ENCODE measurements around the gene GFER. TPM values are rescaled to one million over a fixed set of nuclear protein-coding genes. Genes with fewer than 3 reads are reported as not detected.
"Not testable (repeated sequence)": the region's sequence is repeated elsewhere in the genome, so short reads cannot be mapped to it uniquely, and the experiment has no call there.

GFER gene
- total RNA-seq = 10 to 100 TPM in 2 of 4 donors, 1 to 10 TPM in 2; 5.6 to 30.4 (median 13.6) TPM

DNA sequence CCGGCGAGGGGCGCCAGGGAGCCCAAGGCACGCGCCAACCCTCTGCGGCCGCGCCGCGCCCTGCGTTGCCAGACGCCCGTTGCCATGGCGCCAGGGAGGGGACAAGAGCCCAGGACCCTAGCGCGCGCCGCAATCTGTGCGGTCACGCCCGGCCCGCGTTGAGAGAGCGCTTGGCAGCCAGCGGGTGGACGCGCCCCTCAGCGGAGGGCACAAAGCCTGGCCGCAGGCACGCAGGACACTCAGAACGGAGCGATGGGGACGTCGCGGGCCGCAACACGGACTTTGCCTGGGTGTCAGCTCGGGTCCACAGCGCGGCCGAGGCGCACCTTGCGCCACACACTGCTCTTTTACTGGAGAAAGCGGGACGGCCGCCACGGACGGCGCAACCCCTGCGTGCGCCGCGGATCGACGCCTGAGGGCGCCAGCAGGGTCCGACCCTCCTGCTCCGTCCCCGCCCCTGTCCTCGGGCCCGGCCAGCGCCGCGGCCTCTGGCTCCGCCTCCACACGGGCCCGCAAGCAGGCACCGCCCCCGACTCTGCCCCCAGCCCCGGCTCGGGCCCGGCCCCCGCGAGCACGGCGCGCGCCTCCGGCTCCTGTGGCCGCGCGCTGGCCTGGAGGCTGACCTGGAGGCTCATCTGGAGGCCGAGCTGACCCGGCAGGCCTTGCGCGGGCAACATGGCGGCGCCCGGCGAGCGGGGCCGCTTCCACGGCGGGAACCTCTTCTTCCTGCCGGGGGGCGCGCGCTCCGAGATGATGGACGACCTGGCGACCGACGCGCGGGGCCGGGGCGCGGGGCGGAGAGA is at the start of gene GFER:
GFER (plus strand) TSS at position 650 of the 803 bp plus-strand sequence; CDS start at position 676, 26 bp downstream.
- H3K27me3 ChIP-seq = peaks cover 0 to 65% (median 13%) of the 10 kb centered on the region in 4 donors
- H3K36me3 ChIP-seq = peaks cover under 1 to 21% (median 3%) of the 10 kb centered on the region in 3 donors
- H3K9me3 ChIP-seq = no peaks in the 10 kb centered on the region
- intact Hi-C loops (cut with DNase I) = no loop called here
- DNase-seq = no peak
- H3K4me3 ChIP-seq = peak within 1 kb of the TSS; percentile 66 to 86 (median 84)
- 3% methylated on average over 15 of the region's 109 CpGs; no CpG with 5 or more reads in 1 of the 2 donors for WGBS, 2 donors
- H3K27ac ChIP-seq = peak within 1 kb of the TSS; percentile 64 to 87 (median 76)
- TF ChIP-seq CTCF (IDR thresholded peaks at IDR 0.05) = peak in 1 of 6 experiments; percentile 9
- TF ChIP-seq POLR2A (IDR thresholded peaks at IDR 0.05) = peak in 2 of 4 donors; percentile 54 to 75
- H3K4me1 ChIP-seq = peaks cover 34 to 78% (median 38%) of the 10 kb centered on the region in 3 donors

DNA sequence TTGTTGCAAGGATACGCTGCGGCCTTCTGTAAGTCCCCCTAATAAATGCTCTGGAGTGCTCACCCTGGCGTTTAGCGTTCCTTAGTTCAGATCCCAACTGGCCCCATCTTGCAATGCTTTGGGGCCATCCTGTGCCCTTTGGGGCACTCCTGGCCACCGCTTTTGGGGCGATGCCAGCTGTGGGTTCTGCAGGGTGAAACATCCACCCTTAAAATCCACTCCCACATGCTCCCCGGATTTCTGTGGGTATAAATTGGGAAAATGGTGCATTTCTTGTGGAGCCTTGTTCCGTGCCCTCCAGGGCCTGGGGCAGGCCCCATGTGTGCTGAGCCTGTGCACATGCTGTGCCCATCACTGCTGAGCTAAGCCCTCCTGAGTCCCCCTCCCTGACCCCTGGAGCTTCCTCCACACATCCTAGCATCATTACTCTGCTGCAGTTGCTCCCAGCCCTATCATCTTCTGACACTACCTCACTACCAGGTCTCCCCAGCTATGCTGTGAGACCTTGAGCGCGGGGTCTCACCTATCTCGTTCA is 47.0 kb upstream of the GFER start:
- Histone ChIP-seq H3K4me1 (peaks cover 13 to 36% (median 17%) of the 10 kb centered on the region in 3 donors), H3K27ac (no peak overlapping the region), H3K27me3 (peaks cover 0 to 7% (median 0%) of the 10 kb centered on the region in 4 donors), H3K9me3 (no peaks in the 10 kb centered on the region), H3K36me3 (peaks cover 29 to 49% (median 29%) of the 10 kb centered on the region in 3 donors), H3K4me3 (no peak overlapping the region)
- no peak for DNase-seq
- WGBS, 2 donors = 88 to 90% methylated on average over 9 to 11 of the region's 11 CpGs
- no peak for TF ChIP-seq POLR2A (IDR thresholded peaks at IDR 0.05)
- TF ChIP-seq CTCF (IDR thresholded peaks at IDR 0.05) = no peak
- intact Hi-C loops (cut with DNase I) = no loop called here

DNA sequence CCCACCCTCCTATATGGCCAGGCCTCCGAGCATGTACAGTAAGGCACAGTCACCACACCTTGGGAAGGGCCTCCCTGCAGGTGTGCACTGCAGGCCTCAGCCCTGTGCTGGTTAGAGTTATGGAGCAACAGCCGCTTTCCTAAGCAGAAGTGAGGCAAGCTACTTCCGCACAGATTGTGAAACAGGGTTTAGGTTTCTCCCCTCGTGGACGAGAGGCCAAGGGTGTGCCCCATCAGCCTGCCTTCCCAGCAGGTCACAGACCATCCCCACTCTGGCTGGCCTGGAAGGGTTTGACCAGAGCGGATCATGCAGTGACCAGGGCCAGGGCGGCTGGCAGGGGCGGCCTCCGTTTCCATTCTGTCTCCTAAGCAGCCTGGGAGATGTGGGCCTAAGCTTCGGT is 45.7 kb upstream of the GFER start:
- Histone ChIP-seq H3K4me1 (peaks cover 18 to 40% (median 20%) of the 10 kb centered on the region in 3 donors), H3K36me3 (peaks cover 29 to 49% (median 29%) of the 10 kb centered on the region in 3 donors), H3K27ac (peak overlapping the region in 1 of 4 donors; percentile 56), H3K4me3 (no peak overlapping the region), H3K9me3 (no peaks in the 10 kb centered on the region), H3K27me3 (no peaks in the 10 kb centered on the region)
- 74 to 90% methylated on average over 2 to 3 of the region's 10 CpGs for WGBS, 2 donors
- no peak for DNase-seq
- intact Hi-C loops (cut with DNase I) = no loop called here
- TF ChIP-seq POLR2A (IDR thresholded peaks at IDR 0.05) = no peak
- no peak for TF ChIP-seq CTCF (IDR thresholded peaks at IDR 0.05)

- no peaks in the 10 kb centered on the region for H3K27me3 ChIP-seq
- DNase-seq = no peak
- TF ChIP-seq POLR2A (IDR thresholded peaks at IDR 0.05) = no peak
- no peak for TF ChIP-seq CTCF (IDR thresholded peaks at IDR 0.05)
- H3K9me3 ChIP-seq = no peaks in the 10 kb centered on the region
- H3K4me1 ChIP-seq = peaks cover 18 to 46% (median 20%) of the 10 kb centered on the region in 3 donors
- 69% methylated on average over 13 of the region's 17 CpGs; no CpG with 5 or more reads in 1 of the 2 donors for WGBS, 2 donors
- peak overlapping the region in 1 of 4 donors; percentile 56 for H3K27ac ChIP-seq
- intact Hi-C loops (cut with DNase I) = no loop called here
- no peak overlapping the region for H3K4me3 ChIP-seq
- peaks cover 29 to 49% (median 29%) of the 10 kb centered on the region in 3 donors for H3K36me3 ChIP-seq
These were observed 45.1 kb upstream of the GFER start for GRCh38 chr16:1938910-1939309.

DNA sequence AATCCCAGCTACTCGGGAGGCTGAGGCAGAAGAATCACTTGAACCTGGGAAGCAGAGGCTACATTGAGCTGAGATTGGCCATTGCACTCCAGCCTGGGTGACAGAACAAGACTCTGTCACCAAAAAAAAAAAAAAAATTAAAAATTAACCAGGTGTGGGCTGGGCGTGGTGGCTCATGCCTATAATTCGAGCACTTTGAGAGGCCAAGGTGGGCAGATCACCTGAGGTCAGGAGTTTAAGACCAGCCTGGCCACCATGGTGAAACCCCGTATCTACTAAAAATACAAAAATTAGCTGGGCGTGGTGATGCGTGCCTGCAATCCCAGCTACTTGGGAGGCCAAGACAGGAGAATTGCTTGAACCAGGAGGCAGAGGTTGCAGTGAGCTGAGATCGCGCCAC is 44.2 kb upstream of the GFER start:
- intact Hi-C loops (cut with DNase I); H3K27me3 ChIP-seq; H3K9me3 ChIP-seq; DNase-seq; H3K4me3 ChIP-seq; H3K27ac ChIP-seq: not testable (repeated sequence)
- Histone ChIP-seq H3K4me1 (peaks cover 18 to 47% (median 20%) of the 10 kb centered on the region in 3 donors), H3K36me3 (peaks cover 29 to 49% (median 29%) of the 10 kb centered on the region in 3 donors)
- 85 to 97% methylated on average over 8 of the region's 8 CpGs for WGBS, 2 donors
